Epithelial cell of esophagus (primary cell): ENCODE data around the gene EDEM1.

Source experiments
- DNase-seq: peaks from one replicate; pipeline ENCODE4 v3.0.0; 2010; ENCODE audit warnings: low read depth
- H3K4me3 ChIP-seq: 2 replicates; pipeline ENCODE4 v1.5.1; 2011; ENCODE audit warnings: mild to moderate bottlenecking, low read length, control low read depth
- CTCF ChIP-seq: IDR thresholded peaks from 2 replicates; pipeline ENCODE4 v1.5.1; 2011; ENCODE audit warnings: low read depth, mild to moderate bottlenecking, low read length, control low read depth, inconsistent platforms; ENCODE audit not compliant: insufficient read depth; ENCODE audit errors: missing control alignments

Gene EDEM1

GRCh38 chr3:5248822-5249221, 61.3 kb downstream of the EDEM1 start:
- H3K4me3 ChIP-seq, result no peak overlapping the region
- no peak for TF ChIP-seq CTCF
- DNase-seq, result no peak

- H3K4me3 ChIP-seq, result peak overlapping the region; percentile 35
- TF ChIP-seq CTCF, result no peak
These were observed 63.1 kb downstream of the EDEM1 start for GRCh38 chr3:5250467-5251195.

GRCh38 chr3:5251196-5251583, 63.7 kb downstream of the EDEM1 start:
- TF ChIP-seq CTCF, result no peak
- H3K4me3 ChIP-seq, result peak overlapping the region; percentile 35
- no peak for DNase-seq

More at GRCh38 chr3:5250467-5251195, 63.1 kb downstream of the EDEM1 start:
- DNase-seq, result peak; percentile 35

GRCh38 chr3:5252131-5252530, 64.6 kb downstream of the EDEM1 start:
- H3K4me3 ChIP-seq, result no peak overlapping the region
- no peak for TF ChIP-seq CTCF
- no peak for DNase-seq

GRCh38 chr3:5254281-5255048, 67.0 kb downstream of the EDEM1 start:
- no peak for TF ChIP-seq CTCF
- no peak for DNase-seq
- H3K4me3 ChIP-seq, result no peak overlapping the region

- no peak for TF ChIP-seq CTCF
- DNase-seq, result no peak
These were observed 68.2 kb downstream of the EDEM1 start for GRCh38 chr3:5255404-5256344.

More at GRCh38 chr3:5255404-5256344, 68.2 kb downstream of the EDEM1 start:
- no peak overlapping the region for H3K4me3 ChIP-seq
